Measurements from ENCODE around the gene CYP27C1.
"Not testable (repeated sequence)": the region's sequence is repeated elsewhere in the genome, so short reads cannot be mapped to it uniquely, and the experiment has no call there.

The CYP27C1 gene

GRCh38 chr2:127220102-127220767 lies at the start of gene CYP27C1:
TSS of gene CYP27C1 (minus strand) at chr2:127220299. CDS start at chr2:127220270, 29 bp downstream.
- no peak for DNase-seq

DNA sequence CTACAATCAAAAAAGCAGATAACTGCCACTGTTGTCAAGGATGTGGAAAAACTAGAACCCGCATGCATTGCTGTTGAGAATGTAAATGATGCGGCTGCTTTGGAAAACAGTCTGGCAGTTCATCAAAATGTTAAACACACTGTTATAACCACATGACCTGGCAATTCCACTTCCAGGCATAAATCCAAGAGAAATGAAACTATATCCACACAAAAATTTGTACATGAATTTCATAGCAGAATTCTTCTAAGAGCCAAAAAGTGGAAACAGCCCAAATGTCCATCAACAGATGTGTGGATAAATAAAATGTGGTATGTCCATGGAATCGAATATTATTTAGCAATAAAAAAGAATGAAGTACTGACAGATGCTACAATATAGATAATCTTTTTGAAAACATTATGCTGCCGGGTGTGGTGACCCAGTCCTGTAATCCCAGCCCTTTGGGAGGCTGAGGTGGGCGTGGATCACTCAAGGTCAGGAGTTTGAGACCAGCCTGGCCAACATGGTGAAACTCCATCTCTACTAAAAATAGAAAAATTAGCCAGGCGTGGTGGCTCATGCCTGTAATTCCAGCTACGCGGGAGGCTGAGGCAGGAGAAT lies 41.8 kb upstream of the CYP27C1 start:
- DNase-seq = no peak

GRCh38 chr2:127259355-127259754 lies 39.3 kb upstream of the CYP27C1 start:
- DNase-seq = no peak

DNA sequence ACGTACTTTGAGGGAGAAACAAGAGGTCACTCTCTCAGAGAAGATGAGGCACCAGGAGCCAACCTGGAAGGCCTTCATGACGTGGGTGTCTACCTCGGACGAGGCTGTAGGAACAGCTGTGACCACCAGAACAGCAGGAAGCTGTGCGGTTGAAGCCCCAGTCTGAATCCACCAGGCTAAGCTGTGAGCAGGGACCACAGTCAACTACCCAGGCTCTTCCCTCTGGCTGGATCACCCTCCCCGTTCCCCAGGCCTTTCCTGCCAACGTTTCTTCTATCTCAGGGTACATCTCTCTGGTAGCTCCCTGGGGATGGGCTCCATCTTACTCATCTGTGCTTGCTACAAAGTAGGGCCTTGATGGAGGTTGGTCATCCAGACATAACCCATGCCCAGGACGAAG lies 36.8 kb upstream of the CYP27C1 start:
- no peak for DNase-seq

- DNase-seq = no peak
Observed at GRCh38 chr2:127256381-127256780, 36.3 kb upstream of the CYP27C1 start.

- no peak for DNase-seq
Observed at GRCh38 chr2:127255721-127256120, 35.6 kb upstream of the CYP27C1 start.

GRCh38 chr2:127255146-127255545 lies 35.0 kb upstream of the CYP27C1 start:
- DNase-seq = no peak

DNA sequence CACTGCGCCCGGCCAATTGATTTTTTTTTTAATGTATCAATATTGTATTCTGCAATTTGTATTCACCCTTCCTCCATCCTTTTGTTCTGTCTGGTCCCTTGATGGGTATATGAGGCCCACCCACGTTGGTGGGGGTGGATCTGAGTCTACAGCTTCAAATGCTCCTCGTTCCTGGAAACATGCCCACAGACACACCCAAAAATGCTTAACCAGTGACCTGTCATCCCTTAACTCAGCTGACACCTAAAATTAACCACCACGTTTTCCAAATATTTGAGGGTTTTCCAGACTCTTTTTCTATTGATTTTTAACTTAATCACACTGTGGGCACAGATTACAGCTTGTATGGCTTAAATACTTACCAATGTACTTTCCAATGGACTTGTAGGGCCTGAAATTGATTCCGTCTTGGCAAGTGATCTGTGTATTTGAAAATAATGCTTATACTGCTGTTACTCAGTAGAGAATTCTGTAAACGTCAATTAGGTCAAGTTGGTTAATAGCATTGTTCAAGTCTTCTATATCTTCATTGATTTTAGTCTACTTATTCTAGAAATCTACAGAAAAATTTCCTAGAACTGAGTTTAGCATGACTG lies 34.4 kb upstream of the CYP27C1 start:
- DNase-seq = no peak

GRCh38 chr2:127241184-127241583 lies 21.1 kb upstream of the CYP27C1 start:
- DNase-seq = not testable (repeated sequence)

DNA sequence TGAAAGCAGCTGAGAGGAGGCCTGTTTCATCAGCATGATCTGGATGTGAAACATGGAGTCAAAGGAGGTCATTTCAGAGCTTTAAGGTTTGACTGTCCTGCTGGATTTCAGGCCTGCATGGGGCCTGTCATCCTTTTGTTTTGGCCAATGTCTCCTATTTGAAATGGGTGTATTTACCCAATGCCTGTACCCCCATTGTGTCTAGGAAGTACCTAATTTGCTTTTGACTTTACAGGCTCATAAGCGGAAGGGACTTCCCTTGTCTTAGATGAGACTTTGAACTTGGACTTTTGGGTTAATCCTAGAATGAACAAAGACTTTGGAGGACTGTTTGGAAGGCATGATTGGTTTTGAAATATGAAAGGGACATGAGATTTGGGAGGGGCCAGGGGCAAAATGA lies 19.3 kb upstream of the CYP27C1 start:
- no peak for DNase-seq

DNA sequence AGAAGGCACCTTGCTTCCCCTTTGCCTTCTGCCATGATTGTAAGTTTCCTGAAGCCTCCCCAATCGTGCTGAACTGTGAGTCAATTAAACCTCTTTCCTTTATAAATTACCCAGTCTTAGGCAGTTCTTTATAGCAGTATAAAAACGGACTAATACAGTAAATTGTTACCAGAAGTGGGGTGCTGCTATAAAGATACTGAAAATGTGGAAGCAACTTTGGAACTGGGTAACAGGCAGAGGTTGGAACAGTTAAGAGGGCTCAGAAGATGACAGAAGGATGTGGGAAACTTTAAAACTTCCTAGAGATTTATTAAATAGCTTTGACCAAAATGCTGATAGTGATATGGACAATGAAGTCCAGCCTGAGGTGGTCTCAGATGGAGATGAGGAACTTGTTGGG lies 17.7 kb upstream of the CYP27C1 start:
- DNase-seq = not testable (repeated sequence)

GRCh38 chr2:127235082-127235702 lies 15.1 kb upstream of the CYP27C1 start:
- no peak for DNase-seq

DNA sequence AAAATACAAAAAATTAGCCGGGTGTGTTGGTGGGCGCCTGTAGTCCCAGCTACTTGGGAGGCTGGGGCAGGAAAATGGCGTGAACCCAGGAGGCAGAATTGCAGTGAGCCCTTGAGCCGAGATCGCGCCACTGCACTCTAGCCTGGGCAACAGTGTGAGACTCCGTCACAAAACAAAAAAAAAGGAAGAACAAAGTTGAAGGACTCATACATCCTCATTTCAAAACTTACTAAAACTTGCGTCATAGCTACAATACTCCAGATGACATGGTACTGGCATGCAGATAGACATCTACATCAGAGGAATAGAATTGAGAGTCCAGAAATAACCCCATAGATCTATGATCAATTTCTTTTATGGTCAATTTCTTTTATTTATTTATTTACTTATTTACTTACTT lies 13.6 kb upstream of the CYP27C1 start:
- no peak for DNase-seq

GRCh38 chr2:127231130-127231865 lies 11.2 kb upstream of the CYP27C1 start:
- no peak for DNase-seq

DNA sequence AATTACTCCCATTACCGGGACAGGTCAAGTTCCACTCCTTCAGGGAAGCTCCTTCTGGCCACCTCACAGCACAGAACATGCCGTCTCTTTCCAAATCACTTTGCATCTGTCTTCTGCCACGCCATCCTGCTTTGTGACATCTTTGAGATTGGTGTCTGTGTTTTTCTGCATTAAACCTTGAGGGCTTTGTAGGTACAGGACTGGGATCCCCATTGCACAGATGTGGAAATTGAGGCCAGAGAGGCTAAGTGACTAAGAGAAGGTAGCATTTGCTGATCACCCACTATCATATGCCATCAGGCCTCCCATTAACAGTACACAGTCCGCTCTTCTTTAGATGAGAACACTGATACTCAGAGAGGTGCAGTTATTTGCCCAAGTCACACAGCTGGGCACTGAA lies 9.5 kb upstream of the CYP27C1 start:
- no peak for DNase-seq

DNA sequence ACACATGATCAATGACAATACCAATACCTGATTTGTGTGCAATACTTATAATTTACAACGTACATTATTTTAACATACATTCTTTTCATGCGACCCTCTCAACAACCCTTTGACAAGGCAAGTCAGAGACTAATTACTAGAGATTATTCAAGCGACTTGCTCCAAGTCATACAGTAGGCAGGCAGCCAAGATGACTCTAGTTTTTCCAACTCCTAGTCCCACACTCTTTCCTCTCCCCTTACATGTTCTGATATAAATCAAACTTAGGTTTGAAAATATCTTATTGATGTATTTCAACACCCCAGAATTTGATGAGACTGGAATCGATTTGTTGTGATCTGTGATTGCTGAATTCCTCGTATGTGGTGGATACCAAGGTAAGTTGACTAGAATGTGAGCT lies 8.0 kb upstream of the CYP27C1 start:
- DNase-seq = no peak

- not testable (repeated sequence) for DNase-seq
Observed at GRCh38 chr2:127227264-127227660, 7.2 kb upstream of the CYP27C1 start.

DNA sequence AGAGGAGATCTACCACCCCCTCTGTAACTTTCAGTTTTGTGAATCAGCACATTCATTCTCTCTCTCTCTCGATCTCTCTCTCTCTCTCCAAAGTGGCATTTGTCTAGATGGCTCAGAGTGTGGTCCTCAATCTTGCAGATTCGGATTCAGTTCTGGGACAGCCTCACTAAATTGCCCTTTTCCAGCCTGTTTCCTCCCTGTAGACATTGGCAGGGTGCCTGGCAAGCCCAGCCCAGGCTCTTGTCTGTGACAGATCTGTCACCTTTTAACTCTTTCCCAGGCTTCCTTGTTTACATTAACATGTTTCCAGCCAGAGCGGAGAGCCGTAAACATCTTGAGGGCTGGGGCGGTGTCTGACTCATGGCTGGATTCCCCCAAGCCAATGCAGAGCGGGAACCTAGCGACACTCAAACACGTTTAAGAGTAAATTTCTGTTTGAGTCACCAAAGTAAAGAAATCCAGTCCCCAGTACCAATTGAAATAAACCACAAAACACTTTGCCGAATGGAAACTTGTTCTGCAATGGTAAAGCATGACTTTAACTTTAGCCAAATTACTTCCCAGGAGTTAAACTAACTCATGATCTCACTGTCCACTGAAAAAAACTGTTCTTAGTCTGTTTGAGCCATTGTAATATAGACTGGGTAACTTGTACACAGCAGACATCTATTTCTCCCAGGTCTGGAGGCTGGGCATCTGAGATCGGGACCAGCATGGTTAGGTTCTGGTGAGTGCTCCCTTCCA lies 6.6 kb upstream of the CYP27C1 start:
- no peak for DNase-seq

DNA sequence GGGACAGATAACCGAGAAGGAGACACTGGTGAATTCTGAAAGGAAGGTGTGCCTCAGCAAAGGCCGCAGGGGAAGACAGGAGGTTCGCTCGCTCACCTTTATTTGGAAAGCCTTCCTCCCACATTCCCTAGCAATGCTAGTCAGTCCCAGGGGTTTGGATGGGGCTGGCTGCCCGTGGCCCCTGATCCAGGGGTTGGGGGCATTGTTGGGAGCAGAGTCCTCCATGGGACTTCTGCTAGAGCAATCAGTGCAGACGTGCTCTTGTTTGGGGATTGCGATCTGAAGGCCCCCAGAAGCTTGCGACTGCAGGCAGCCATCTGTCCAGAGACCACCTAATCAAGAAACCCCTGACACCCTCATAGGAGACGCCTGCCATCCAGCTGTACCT lies 6.0 kb upstream of the CYP27C1 start:
- DNase-seq = no peak

DNA sequence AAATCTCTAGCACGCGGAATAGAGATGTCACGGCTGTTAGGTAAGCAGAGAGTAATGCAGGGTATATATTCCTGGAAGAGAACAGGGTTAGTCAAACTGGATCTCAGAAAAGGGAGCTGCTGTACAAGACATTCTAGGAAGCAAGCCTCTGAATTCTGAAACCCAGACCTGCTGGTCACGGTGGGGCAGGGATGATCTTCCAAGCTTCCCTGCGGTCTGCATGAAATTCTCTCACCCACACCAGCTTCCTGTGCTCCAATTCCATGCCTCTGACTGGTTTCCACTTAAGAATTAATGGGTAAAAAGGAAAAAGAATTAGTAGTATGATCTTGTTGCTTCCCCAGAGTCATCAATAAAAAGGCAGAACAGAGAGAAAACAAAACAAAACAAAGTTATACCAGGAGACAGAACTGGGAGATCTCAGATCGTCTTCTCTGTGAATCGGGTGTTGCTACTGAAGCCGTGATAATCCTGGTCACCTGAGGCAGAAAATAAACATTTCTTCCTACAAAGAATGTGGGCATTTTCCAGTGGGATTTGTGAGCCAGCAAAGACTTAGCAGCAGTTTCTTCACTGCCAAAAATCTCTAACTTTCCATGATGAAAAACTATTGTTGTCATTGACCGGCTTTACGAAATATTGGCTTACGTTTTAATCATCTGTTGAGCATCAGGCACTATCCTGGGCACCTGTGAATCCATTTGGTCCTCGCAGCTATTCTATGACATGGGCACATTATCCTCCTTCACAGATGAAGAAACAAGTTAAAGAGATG lies 5.3 kb upstream of the CYP27C1 start:
- DNase-seq = no peak

DNA sequence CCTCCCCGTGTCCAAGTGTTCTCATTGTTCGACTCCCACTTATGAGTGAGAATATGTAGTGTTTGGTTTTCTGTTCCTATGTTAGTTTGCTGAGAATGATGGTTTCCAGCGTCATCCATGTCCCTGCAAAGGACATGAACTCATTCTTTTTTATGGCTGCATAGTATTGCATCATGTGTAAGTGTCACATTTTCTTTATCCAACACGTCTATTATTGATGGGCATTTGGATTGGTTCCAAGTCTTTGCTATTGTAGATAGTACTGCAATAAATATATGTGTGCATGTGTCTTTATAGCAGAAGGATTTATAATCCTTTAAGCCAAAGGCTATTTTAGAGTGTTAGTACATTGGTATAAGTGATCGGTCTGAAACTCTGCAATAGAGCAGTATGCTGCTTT lies 4.0 kb upstream of the CYP27C1 start:
- DNase-seq = not testable (repeated sequence)
